ENCODE data around the gene PSPN. TPM values are rescaled to one million over a fixed set of nuclear protein-coding genes. Genes with fewer than 3 reads are reported as not detected.

Gene PSPN
- total and polyA plus RNA-seq, 9 of the 15 experiments (the other 6 are each of a cell fraction or from before 2014, with no cell fraction given), result 0.21 to 1.1 (median 0.58) TPM

DNA sequence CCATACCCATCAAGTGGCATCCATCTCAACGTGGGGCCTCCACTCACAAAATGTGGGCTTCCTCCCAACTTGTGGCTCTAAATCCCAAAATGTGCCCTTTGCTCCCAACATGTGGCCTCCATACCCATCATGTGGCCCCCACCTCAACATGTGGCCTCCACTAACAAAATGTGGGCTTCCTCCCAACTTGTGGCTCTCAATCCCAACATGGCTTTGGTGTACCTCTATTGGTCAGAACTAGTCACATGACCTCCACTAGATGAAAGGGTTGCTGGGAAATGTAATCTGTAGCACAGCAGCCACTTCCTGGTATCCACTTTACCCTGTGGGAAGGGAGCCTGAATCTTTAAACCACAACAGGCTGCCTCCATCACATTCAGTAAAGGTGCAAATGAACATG, 32.3 kb downstream of the PSPN start (continued):
- TF ChIP-seq, protein P1, sequence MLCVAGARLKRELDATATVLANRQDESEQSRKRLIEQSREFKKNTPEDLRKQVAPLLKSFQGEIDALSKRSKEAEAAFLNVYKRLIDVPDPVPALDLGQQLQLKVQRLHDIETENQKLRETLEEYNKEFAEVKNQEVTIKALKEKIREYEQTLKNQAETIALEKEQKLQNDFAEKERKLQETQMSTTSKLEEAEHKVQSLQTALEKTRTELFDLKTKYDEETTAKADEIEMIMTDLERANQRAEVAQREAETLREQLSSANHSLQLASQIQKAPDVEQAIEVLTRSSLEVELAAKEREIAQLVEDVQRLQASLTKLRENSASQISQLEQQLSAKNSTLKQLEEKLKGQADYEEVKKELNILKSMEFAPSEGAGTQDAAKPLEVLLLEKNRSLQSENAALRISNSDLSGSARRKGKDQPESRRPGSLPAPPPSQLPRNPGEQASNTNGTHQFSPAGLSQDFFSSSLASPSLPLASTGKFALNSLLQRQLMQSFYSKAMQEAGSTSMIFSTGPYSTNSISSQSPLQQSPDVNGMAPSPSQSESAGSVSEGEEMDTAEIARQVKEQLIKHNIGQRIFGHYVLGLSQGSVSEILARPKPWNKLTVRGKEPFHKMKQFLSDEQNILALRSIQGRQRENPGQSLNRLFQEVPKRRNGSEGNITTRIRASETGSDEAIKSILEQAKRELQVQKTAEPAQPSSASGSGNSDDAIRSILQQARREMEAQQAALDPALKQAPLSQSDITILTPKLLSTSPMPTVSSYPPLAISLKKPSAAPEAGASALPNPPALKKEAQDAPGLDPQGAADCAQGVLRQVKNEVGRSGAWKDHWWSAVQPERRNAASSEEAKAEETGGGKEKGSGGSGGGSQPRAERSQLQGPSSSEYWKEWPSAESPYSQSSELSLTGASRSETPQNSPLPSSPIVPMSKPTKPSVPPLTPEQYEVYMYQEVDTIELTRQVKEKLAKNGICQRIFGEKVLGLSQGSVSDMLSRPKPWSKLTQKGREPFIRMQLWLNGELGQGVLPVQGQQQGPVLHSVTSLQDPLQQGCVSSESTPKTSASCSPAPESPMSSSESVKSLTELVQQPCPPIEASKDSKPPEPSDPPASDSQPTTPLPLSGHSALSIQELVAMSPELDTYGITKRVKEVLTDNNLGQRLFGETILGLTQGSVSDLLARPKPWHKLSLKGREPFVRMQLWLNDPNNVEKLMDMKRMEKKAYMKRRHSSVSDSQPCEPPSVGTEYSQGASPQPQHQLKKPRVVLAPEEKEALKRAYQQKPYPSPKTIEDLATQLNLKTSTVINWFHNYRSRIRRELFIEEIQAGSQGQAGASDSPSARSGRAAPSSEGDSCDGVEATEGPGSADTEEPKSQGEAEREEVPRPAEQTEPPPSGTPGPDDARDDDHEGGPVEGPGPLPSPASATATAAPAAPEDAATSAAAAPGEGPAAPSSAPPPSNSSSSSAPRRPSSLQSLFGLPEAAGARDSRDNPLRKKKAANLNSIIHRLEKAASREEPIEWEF (CRISPR knock-in tag; IDR thresholded peaks at IDR 0.05), result no peak
- TF ChIP-seq BCOR (IDR thresholded peaks at IDR 0.05) (no peak), MAZ (CRISPR knock-in tag; conservative IDR thresholded peaks at IDR 0.05 in 1 of 2, IDR thresholded peaks at IDR 0.05 in 1 of 2) (no peak), ZNF140 (CRISPR knock-in tag; IDR thresholded peaks at IDR 0.05) (no peak), MBD2 (IDR thresholded peaks at IDR 0.05; ENCODE audit: borderline replicate concordance, low read depth) (no peak), TOE1 (IDR thresholded peaks at IDR 0.05; ENCODE audit: borderline replicate concordance) (peak; percentile 91), TOE1 (CRISPR knock-in tag; IDR thresholded peaks at IDR 0.05; ENCODE audit: borderline replicate concordance, low read depth) (no peak)
- TF ChIP-seq, protein P2, sequence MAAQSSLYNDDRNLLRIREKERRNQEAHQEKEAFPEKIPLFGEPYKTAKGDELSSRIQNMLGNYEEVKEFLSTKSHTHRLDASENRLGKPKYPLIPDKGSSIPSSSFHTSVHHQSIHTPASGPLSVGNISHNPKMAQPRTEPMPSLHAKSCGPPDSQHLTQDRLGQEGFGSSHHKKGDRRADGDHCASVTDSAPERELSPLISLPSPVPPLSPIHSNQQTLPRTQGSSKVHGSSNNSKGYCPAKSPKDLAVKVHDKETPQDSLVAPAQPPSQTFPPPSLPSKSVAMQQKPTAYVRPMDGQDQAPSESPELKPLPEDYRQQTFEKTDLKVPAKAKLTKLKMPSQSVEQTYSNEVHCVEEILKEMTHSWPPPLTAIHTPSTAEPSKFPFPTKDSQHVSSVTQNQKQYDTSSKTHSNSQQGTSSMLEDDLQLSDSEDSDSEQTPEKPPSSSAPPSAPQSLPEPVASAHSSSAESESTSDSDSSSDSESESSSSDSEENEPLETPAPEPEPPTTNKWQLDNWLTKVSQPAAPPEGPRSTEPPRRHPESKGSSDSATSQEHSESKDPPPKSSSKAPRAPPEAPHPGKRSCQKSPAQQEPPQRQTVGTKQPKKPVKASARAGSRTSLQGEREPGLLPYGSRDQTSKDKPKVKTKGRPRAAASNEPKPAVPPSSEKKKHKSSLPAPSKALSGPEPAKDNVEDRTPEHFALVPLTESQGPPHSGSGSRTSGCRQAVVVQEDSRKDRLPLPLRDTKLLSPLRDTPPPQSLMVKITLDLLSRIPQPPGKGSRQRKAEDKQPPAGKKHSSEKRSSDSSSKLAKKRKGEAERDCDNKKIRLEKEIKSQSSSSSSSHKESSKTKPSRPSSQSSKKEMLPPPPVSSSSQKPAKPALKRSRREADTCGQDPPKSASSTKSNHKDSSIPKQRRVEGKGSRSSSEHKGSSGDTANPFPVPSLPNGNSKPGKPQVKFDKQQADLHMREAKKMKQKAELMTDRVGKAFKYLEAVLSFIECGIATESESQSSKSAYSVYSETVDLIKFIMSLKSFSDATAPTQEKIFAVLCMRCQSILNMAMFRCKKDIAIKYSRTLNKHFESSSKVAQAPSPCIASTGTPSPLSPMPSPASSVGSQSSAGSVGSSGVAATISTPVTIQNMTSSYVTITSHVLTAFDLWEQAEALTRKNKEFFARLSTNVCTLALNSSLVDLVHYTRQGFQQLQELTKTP (IDR thresholded peaks at IDR 0.05; ENCODE audit: low read depth in 1 of 2, partially characterized antibody in 2 of 2), result no peak
- TF ChIP-seq, protein P3, sequence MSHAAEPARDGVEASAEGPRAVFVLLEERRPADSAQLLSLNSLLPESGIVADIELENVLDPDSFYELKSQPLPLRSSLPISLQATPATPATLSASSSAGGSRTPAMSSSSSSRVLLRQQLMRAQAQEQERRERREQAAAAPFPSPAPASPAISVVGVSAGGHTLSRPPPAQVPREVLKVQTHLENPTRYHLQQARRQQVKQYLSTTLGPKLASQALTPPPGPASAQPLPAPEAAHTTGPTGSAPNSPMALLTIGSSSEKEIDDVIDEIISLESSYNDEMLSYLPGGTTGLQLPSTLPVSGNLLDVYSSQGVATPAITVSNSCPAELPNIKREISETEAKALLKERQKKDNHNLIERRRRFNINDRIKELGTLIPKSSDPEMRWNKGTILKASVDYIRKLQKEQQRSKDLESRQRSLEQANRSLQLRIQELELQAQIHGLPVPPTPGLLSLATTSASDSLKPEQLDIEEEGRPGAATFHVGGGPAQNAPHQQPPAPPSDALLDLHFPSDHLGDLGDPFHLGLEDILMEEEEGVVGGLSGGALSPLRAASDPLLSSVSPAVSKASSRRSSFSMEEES (CRISPR knock-in tag; IDR thresholded peaks at IDR 0.05), result peak; percentile 87
- TF ChIP-seq, protein P4, sequence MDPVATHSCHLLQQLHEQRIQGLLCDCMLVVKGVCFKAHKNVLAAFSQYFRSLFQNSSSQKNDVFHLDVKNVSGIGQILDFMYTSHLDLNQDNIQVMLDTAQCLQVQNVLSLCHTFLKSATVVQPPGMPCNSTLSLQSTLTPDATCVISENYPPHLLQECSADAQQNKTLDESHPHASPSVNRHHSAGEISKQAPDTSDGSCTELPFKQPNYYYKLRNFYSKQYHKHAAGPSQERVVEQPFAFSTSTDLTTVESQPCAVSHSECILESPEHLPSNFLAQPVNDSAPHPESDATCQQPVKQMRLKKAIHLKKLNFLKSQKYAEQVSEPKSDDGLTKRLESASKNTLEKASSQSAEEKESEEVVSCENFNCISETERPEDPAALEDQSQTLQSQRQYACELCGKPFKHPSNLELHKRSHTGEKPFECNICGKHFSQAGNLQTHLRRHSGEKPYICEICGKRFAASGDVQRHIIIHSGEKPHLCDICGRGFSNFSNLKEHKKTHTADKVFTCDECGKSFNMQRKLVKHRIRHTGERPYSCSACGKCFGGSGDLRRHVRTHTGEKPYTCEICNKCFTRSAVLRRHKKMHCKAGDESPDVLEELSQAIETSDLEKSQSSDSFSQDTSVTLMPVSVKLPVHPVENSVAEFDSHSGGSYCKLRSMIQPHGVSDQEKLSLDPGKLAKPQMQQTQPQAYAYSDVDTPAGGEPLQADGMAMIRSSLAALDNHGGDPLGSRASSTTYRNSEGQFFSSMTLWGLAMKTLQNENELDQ (CRISPR knock-in tag; IDR thresholded peaks at IDR 0.05; ENCODE audit: borderline replicate concordance), result no peak
- TF ChIP-seq, protein P5, sequence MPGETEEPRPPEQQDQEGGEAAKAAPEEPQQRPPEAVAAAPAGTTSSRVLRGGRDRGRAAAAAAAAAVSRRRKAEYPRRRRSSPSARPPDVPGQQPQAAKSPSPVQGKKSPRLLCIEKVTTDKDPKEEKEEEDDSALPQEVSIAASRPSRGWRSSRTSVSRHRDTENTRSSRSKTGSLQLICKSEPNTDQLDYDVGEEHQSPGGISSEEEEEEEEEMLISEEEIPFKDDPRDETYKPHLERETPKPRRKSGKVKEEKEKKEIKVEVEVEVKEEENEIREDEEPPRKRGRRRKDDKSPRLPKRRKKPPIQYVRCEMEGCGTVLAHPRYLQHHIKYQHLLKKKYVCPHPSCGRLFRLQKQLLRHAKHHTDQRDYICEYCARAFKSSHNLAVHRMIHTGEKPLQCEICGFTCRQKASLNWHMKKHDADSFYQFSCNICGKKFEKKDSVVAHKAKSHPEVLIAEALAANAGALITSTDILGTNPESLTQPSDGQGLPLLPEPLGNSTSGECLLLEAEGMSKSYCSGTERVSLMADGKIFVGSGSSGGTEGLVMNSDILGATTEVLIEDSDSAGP (CRISPR knock-in tag; IDR thresholded peaks at IDR 0.05), result no peak
